ENCODE results near the gene CHKB. TPM values are rescaled to one million over a fixed set of nuclear protein-coding genes. Genes with fewer than 3 reads are reported as not detected.

Gene CHKB
- total and polyA plus RNA-seq, 2 donors (not counting 1 experiment from before 2014, with no cell fraction given) = 21.9 to 22.8 TPM

- H3K4me3 ChIP-seq (replicated peaks in 1 of 4; ENCODE audit: control extremely low read depth in 1 of 4, insufficient read depth in 1 of 4, low read depth in 3 of 4, low read length in 4 of 4) = no peak overlapping the region
- DNase-seq (ENCODE audit: low read depth in 2 of 2) = no peak
- H3K36me3 ChIP-seq (ENCODE audit: control insufficient read depth, insufficient read depth, low read length) = no peaks in the 10 kb centered on the region
- H2AFZ ChIP-seq (ENCODE audit: low read length) = no peak overlapping the region
- no peaks in the 10 kb centered on the region for H3K79me2 ChIP-seq (ENCODE audit: control insufficient read depth, insufficient read depth, low read length)
- no peak overlapping the region for H3K9ac ChIP-seq (ENCODE audit: insufficient read depth, low read length)
- no peaks in the 10 kb centered on the region for H3K4me1 ChIP-seq (ENCODE audit: control insufficient read depth, extremely low read depth, insufficient read depth, low read length)
- H4K20me1 ChIP-seq (ENCODE audit: control insufficient read depth, extremely low read depth, insufficient read depth, low read length) = no peaks in the 10 kb centered on the region
- TF ChIP-seq EZH2 (IDR thresholded peaks at IDR 0.05; ENCODE audit: low read length, missing control alignments) (no peak), CTCF (conservative IDR thresholded peaks at IDR 0.05 in 1 of 2, IDR thresholded peaks at IDR 0.05 in 1 of 2; ENCODE audit: low read depth in 1 of 2, low read length in 2 of 2) (no peak)
- H3K27ac ChIP-seq (ENCODE audit: insufficient read depth, low read length) = no peak overlapping the region
- no peak overlapping the region for H3K4me2 ChIP-seq (ENCODE audit: extremely low read depth, insufficient read depth, low read length)
- H3K9me3 ChIP-seq (ENCODE audit: control insufficient read depth, insufficient read depth, low read depth, low read length) = no peaks in the 10 kb centered on the region
- peaks cover 4% of the 10 kb centered on the region for H3K27me3 ChIP-seq (ENCODE audit: control insufficient read depth, insufficient read depth, low read length)
Measured at GRCh38 chr22:50595189-50595588, 12.5 kb upstream of the CHKB start.

- H3K4me3 ChIP-seq (replicated peaks in 1 of 4; ENCODE audit: control extremely low read depth in 1 of 4, insufficient read depth in 1 of 4, low read depth in 3 of 4, low read length in 4 of 4) = no peak overlapping the region
- no peaks in the 10 kb centered on the region for H3K9me3 ChIP-seq (ENCODE audit: control insufficient read depth, insufficient read depth, low read depth, low read length)
- H4K20me1 ChIP-seq (ENCODE audit: control insufficient read depth, extremely low read depth, insufficient read depth, low read length) = no peaks in the 10 kb centered on the region
- TF ChIP-seq EZH2 (IDR thresholded peaks at IDR 0.05; ENCODE audit: low read length, missing control alignments) (no peak), CTCF (conservative IDR thresholded peaks at IDR 0.05 in 1 of 2, IDR thresholded peaks at IDR 0.05 in 1 of 2; ENCODE audit: low read depth in 1 of 2, low read length in 2 of 2) (no peak)
- H3K4me2 ChIP-seq (ENCODE audit: extremely low read depth, insufficient read depth, low read length) = no peak overlapping the region
- H2AFZ ChIP-seq (ENCODE audit: low read length) = no peak overlapping the region
- no peaks in the 10 kb centered on the region for H3K4me1 ChIP-seq (ENCODE audit: control insufficient read depth, extremely low read depth, insufficient read depth, low read length)
- no peak overlapping the region for H3K9ac ChIP-seq (ENCODE audit: insufficient read depth, low read length)
- no peaks in the 10 kb centered on the region for H3K36me3 ChIP-seq (ENCODE audit: control insufficient read depth, insufficient read depth, low read length)
- no peak overlapping the region for H3K27ac ChIP-seq (ENCODE audit: insufficient read depth, low read length)
- H3K79me2 ChIP-seq (ENCODE audit: control insufficient read depth, insufficient read depth, low read length) = no peaks in the 10 kb centered on the region
- H3K27me3 ChIP-seq (ENCODE audit: control insufficient read depth, insufficient read depth, low read length) = no peaks in the 10 kb centered on the region
- no peak for DNase-seq (ENCODE audit: low read depth in 2 of 2)
Measured at GRCh38 chr22:50587407-50587806, 4.8 kb upstream of the CHKB start.

GRCh38 chr22:50586416-50586815, 3.8 kb upstream of the CHKB start:
- Histone ChIP-seq H3K27me3 (ENCODE audit: control insufficient read depth, insufficient read depth, low read length) (no peaks in the 10 kb centered on the region), H4K20me1 (ENCODE audit: control insufficient read depth, extremely low read depth, insufficient read depth, low read length) (no peaks in the 10 kb centered on the region), H3K4me2 (ENCODE audit: extremely low read depth, insufficient read depth, low read length) (no peak overlapping the region), H3K9me3 (ENCODE audit: control insufficient read depth, insufficient read depth, low read depth, low read length) (no peaks in the 10 kb centered on the region), H3K4me1 (ENCODE audit: control insufficient read depth, extremely low read depth, insufficient read depth, low read length) (no peaks in the 10 kb centered on the region), H3K79me2 (ENCODE audit: control insufficient read depth, insufficient read depth, low read length) (peaks cover 2% of the 10 kb centered on the region), H3K27ac (ENCODE audit: insufficient read depth, low read length) (no peak overlapping the region), H2AFZ (ENCODE audit: low read length) (no peak overlapping the region), H3K9ac (ENCODE audit: insufficient read depth, low read length) (no peak overlapping the region), H3K36me3 (ENCODE audit: control insufficient read depth, insufficient read depth, low read length) (no peaks in the 10 kb centered on the region), H3K4me3 (replicated peaks in 1 of 4; ENCODE audit: control extremely low read depth in 1 of 4, insufficient read depth in 1 of 4, low read depth in 3 of 4, low read length in 4 of 4) (no peak overlapping the region)
- DNase-seq (ENCODE audit: low read depth in 2 of 2) = no peak
- no peak for TF ChIP-seq CTCF (conservative IDR thresholded peaks at IDR 0.05 in 1 of 2, IDR thresholded peaks at IDR 0.05 in 1 of 2; ENCODE audit: low read depth in 1 of 2, low read length in 2 of 2)
- TF ChIP-seq EZH2 (IDR thresholded peaks at IDR 0.05; ENCODE audit: low read length, missing control alignments) = no peak

Measured in fibroblast of lung (primary cell).